TTC549 (cell line): Measurements from ENCODE around the gene KYNU.
"Not testable (repeated sequence)": the region's sequence is repeated elsewhere in the genome, so short reads cannot be mapped to it uniquely, and the experiment has no call there.

Source experiments
- FAIRE-seq: peaks from 2 replicates; lab custom pipeline; 2012; peaks lifted over from hg19 to GRCh38; lab: Jason Lieb, UNC

Gene KYNU

DNA sequence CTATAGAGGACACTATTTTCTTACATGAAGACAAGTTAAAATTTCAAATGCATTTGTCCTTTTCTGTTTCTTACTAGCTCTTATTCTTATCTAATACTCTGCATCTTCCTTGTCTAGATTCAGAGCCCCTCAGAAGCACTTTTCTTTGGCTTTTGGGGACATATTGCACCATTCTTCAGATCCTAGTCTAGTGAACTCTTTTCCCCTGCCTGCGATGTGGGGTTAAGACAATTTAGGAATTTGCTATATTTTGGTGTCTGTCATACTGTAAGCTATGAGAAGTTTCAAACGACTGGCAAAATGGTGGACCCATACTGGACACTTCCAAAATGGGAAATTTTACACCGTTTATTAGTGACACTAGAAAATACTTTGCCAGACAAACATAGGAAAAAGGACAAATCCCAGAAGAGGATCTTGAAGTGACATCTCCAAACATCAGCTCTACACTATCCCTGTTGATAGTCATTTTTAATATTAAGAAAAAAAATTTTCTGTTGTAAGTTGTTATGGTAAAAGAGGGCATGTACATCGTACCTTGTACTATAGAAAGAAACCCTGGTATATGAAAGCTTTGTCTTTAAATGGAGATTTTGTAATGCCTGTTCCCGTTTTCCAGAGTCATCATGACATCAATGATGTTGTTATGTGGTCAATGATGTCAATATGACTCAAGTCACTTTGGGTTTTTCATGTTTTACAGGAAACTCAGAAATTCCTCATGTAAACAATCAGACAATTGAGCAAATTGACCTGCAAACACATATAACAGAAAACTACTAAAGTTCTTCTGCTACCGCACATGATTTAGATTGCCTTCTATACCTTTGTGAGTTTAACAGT, 4.4 kb upstream of the KYNU start:
- no peak for FAIRE-seq

DNA sequence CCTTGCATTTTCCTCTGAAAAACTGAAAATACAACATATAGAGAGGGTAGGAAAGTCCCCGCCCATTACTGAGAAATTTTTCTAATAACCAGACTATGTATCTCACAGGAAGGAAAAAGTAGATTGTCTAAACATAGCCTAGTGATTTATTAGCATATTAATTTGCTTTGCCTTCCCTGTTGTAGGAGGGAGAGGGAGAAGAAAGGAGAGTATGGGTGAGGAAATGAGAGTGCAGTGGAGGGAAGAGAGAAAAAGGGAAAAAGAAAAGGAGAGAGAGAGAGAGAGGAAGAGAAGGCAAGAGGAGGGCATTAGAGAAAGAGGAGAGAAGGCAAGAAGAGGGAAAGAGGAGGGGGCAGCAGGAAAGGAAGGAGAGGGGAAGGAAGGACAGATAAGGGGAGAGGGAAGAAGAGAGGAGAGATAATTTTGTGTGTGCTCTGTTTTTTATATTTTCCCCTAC, 3.6 kb upstream of the KYNU start:
- no peak for FAIRE-seq

DNA sequence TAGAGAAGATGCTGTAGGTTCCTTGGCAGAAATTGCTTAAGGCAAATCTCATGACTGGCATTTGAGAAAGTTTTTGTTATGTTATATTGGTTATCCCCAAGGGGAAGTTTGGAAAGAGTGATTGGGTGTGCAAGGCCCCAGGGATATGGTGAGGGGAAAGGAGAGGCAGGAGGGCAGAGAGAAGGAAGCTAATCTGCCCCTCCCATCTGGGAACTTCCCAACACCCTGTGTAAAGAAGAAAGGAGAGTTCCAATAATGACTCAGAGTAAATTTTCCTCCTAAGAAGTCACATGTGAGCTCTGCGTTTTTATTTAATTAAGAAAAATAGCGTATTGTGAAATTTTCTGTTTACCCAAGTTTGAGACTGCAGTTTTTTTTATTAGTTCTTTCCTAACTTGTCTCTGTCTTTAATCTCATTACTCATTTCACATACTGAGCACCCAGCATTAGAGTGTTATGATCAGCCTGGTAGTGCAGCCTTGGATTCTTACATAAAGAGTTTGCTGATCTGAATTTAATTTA, 3.1 kb upstream of the KYNU start:
- FAIRE-seq = no peak

DNA sequence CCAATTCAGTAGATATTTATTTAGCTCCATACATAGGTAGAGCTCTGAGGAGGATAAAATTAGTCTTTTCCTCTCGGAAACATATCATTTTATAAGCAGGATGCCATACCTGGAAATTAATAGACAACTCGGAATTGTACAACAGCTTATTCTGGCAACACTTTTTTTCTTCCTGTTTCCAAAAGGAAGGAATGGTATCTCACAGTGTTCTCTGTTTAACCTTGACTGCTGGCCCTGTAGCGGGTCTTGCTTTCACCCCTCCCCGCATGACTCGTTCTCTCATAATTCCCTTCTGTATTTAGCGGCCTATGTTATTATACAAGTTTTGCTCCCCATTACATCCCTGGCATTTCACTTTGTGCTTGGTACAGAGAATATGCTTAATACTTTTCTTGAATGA, 2.5 kb upstream of the KYNU start:
- FAIRE-seq = no peak

DNA sequence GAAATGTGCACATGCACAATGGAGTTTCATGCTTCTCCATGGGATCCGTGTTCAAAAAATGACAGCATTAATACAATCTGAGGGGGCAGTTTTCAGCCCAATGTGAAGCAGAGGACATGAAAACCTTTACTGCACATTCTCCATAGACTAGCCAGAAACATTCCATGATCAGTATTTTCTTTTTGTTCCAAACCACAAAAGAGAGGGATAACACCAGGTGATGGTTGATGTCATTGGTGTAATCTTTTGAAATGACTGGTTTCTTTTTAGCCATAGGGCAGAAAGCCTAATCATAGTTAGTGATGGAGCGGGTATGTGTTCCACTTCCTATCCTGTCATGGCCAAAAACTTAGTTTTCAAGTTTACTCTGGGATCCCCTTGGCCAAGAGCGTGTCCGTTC, 1.8 kb upstream of the KYNU start:
- FAIRE-seq = no peak

DNA sequence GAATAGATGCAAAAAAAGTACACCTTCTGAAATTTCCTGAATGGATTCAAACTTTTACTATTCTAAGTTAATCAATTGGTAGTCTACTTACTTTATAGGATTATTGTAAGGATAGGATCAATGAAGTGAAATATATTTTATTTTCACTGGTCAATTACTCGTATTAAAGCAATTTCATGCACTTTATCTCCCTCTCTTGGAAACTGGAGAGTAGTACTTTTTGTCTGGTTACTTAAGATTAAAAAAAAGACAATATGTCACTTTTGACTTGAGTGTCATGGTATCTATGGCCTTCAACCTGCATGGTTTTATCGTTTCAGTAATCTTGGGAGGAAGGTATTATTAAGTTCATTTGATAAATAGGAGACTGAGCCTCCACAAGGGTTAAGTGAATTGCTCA, 1.0 kb upstream of the KYNU start:
- no peak for FAIRE-seq

DNA sequence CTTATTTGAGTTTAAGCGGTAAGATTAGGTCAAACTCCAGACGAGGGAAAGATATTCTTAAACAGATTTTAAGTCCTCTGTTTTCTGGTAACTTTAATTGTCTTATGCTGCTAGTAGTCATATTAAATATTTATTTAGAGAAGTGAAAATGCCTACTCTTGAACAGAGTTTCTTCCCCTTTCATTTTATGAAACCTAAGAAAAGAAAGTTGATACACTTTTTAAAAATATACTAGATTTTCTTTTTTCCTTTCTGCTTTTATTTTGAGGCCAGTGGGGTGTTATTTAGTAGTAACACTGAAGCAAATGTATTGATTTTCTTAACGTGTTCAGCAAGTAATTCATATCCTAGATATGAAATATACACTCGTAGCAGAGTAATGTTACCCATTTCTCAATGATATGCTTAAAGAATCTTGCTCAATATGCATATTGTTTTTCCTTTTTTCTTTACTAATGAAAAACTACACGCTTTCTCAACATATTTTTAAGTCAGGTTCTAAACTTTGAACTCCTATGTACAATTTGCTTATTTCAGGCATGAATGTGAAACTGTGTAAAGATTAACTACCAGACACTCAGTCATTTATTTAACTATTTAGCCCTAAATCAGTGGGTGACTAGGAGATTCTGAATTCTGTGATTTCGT, 691 bp downstream of the KYNU start:
- no peak for FAIRE-seq

DNA sequence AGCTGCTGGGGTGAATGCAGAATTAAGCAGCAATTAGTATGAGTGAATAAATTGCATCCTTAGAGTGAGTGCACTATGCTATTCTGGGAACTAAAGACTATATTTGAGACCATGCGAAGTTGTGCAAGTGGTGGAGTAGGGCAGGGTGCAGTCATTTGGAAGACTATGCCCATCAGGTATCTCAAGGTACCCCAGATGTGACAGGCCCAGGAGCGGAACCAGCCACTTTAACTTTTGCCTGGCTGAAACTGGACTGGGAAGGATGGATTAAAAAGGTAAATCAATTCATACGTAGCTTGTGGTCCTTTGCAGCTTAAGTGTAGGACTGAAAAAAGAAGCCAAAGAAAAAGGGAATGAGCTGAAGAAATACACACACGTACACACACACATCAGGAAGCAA, 1.7 kb downstream of the KYNU start:
- FAIRE-seq = no peak

DNA sequence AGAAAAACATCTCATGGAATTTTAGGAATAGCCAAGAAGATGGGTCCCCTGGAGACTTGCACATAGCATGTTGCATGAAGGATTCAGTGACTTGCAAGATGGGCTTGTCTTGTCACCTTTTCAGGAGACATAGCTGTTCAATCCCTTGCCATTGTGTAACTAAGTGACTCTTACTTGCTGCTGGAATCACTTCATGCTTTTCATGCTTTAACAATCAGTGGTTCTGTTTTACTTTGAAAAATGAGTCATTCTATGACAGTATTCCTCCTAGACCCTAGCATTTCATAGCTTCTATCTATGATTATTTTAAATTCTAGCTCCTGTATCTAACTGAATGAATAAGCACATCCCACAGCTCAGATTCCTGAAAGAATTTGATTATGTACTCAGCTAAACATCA, 2.8 kb downstream of the KYNU start:
- no peak for FAIRE-seq

DNA sequence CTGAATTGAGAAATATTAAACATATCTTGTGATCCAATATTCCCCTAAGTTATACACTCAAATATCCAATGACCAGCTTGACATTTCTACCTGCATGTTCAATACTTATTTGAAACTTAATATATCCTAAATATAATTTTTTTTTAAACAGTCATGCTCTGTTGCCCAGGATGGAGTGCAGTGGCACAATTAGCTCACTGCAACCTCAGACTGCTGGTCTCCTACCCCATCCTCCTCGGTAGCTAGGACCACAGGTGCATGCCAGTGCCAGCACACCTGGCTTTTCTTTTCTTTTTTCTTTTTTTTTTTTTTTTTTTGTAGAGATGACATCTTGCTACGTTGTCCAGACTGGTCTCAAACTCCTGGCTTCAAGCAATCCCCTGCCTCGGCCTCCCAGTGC, 4.2 kb downstream of the KYNU start:
- no peak for FAIRE-seq

DNA sequence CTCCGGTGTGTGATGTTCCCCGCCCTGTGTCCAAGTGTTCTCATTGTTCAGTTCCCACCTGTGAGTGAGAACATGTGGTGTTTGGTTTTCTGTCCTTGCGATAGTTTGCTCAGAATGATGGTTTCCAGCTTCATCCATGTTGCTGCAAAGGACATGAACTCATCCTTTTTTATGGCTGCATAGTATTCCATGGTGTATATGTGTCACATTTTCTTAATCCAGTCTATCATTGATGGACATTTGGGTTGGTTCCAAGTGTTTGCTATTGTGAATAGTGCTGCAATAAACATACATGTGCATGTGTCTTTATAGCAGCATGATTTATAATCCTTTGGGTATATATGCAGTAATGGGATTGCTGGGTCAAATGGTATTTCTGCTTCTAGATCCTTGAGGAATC, 5.0 kb downstream of the KYNU start:
- FAIRE-seq = not testable (repeated sequence)

DNA sequence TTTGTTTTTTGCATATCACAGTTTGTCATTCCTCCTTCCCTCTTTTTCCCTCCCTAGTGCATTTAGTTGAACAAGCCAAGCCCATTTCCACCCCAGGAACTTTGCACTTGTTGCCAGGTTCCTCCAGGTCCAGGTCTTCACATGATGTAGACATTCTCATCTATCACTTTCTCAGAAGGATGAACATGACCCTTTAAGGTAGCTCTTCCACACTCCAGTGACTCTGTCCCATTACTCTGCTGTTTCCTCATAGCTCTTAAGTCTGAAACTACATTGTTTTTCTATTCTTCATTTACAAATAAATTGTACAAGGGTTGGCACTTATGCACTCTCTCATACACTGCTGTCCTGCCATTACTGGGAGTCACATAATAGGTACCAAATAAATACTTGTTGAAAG, 6.1 kb downstream of the KYNU start:
- no peak for FAIRE-seq

DNA sequence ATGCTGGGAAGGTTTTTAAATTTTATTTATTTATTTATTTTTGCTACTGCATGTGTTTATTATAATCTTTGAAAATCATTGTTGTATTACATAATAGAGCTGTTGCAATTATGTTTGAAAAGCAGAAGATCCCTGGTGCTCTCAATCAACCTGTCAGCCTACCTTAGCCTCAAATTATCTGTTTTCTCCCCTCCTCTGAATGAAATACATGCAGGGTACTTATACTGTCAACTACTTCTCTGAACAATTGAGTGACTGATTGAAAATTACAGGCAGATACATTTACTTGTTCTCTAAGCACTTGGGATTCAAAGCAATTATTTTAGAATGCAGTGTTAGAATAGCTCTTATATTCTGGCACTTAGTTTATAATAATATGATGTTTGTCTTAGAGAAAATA, 8.1 kb downstream of the KYNU start:
- no peak for FAIRE-seq

DNA sequence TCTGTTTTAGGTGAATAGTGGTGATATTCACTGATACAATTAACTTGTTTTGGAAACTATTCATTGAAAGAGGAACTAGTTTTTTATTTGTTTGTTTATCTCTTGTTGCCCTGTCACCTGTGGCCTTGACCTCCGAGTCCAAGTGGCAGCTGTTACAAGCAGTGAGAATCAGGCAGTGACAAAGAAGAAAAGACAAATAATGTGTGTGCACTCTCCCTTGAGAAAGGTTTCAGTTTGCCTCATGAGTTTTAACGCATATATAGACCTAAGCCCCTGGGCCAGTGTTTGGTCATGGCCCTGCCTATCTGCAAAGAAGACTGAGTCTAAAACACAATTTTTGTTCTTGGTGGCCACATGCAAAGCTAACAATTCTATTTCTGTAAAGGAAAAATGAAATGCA, 15.3 kb downstream of the KYNU start:
- no peak for FAIRE-seq

DNA sequence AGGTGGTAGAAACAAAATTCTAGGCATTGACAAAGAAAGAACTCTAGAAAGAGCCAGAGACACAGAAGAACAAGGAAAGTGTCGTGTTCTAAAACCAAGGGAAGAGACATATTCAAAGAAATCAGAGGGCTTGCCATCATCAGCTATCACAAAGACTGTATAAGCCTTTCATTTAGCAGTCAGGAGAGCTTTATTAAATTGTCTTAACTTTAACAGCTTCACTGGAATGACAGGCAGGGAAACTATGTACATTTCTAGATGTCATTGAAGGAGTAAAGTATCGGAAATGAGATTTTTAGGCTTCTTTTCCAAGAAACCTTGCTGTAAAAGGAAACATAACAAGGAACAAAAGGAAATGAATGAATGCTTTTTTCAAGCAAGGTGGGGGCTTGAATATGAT, 15.8 kb downstream of the KYNU start:
- no peak for FAIRE-seq

DNA sequence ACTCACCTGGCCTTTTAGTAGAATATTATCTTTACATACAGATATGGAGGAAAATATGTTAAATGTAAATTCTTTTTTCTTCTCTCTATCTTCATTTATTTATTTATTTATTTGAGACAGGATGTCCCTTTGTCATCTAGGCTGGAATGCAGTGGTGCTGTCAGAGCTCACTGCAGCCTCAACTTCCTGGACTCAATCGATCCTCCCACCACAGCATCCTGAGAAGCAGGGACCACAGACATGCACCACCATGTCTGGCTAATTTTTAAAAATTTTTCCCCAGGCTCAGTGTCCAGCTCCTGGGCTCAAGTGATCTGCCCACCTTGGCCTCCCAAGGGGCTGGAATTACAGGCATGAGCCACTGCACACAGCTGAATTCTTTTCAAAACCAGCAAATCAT, 20.3 kb downstream of the KYNU start:
- FAIRE-seq = no peak

DNA sequence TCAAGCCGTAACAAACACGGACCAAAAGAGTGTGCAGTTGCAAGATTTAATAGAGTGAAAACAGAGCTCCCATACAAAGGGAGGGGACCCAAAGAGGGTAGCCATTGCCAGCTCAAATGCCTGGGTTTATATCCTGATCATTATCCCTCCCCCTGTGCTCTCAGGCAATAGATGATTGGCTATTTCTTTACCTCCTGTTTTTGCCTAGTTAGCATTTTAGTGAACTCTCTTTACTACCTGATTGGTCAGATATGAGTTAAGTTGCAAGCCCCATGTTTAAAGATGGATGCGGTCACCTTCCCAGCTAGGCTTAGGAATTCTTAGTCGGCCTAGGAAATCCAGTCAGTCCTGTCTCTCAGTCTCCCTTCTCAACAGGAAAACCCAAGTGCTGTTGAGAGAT, 22.9 kb downstream of the KYNU start:
- not testable (repeated sequence) for FAIRE-seq

DNA sequence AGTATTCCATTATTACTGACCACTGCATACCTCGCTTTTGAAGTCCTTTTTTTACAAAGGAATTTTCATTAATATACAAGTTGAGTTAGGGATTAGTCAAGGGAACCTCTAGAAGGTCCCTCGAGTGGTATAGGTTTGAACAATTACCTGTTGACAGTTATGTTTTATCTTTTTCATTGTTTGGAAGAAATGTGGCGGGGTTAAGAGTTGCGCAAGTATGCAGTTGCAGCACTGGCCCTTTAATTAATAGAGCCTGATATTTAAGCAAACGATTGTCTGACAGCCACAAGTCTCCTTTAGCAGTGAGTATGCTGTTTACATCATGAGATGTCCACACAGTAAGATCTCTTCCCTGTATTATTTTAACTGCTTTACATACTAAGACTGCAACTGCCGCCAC, 24.3 kb downstream of the KYNU start:
- FAIRE-seq = no peak

DNA sequence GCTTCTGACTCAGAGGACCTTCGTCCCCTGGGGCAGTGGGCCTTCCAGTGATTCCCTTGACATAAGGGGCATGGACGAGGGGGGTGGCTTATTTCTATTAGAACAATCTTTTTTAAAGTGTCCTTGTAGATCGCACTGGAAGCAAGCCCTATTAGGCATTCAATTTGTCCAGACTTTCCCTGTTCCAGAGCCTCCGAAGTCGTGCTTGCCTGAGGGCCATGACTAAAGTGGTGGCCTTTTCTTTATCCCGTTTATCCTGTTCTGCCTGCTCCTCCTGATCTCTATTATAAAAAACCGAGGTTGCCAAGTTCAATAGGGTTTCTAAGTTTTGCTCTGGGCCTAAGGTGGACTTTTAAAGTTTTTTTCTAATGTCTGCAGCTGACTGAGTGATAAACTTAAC, 26.3 kb downstream of the KYNU start:
- FAIRE-seq = not testable (repeated sequence)

DNA sequence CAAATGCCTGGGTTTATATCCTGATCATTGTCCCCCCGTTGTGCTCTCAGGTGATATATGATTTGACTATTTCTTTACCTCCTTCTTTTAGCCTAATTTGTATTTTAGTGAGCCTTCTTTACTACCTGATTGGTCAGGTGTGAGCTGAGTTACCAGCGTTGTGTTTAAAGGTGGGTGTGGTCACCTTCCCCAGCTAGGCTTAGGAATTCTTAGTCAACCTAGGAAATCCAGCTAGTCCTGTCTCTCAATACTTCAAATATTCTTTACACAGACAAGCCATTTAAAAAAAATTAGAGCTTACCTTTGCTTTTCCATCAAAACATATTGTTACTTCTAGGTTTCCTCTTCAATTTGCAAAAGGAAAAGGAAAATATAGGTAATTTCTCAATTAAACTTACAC, 30.2 kb downstream of the KYNU start:
- FAIRE-seq = no peak

DNA sequence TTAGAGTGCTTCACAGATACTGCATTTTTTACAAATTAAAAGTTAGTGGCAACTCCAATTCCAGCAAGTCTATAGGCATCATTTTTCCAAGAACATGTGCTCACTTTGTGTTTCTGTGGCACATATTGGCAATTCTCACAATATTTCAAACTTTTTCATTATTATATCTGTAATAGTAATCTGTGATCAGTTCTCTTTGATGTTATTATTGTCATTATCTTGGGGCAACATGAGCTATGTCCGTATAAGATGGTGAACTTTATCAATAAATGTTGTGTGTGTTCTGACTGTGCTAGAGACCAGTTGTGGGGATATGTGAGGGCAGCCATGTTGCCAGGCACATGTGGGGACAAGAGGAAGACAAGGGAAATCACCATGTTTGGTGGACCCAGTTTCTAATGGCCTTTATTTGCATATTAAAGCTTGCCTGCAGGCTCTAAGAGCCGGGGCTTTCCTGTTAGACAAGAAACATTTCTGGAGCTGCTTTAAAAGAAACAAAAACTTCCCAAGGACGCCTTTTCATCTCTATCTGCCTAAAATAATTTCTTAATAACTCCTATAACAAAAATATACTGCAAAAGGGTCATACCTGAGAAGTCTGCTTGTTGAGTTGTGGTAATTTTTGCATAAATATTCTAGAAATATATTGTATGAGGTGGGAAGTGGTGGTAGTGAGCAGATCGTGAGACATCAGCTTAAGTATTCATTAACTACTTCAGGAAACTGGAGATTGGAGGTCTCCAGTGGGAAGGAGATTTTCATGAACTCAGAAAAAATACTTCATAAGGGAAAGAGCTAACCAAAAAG, 37.2 kb downstream of the KYNU start:
- FAIRE-seq = no peak

DNA sequence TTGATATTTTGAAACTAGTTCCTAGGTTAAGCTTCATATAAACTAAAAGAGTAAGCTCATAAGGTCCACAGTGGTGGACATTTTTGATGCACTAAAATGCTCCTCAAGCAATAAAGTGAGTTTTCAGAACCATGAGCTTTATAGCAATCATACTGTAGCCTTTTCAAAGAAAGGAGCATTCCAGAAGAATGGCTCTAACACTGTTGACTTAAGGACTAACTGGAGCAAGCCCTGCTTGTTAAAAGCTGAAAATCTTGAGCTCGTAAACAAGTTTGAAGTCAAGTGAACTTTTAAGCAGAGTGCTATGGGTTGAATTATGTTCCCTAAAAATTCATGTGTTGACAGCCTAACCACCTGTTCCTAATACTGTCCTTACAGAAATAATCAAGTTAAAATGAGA, 38.0 kb downstream of the KYNU start:
- FAIRE-seq = no peak

DNA sequence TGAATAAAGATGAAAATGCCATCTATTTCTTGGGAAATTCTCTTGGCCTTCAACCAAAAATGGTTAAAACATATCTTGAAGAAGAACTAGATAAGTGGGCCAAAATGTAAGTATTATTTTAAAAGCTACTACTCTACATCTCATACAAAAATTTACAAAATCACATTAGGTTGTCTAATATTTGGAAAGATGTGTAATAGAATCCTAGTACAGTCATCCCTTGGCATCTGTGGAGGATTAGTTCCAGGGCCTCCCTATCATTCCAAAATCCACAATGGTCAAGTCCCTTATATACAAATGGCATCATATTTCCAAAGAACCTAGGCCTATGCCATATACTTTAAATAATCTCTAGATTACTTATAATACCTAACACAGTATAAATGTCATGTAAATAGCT, 41.2 kb downstream of the KYNU start:
- no peak for FAIRE-seq
